Lung (tissue), 12 donors: ENCODE results near the gene ETV2. TPM values are rescaled to one million over a fixed set of nuclear protein-coding genes. Genes with fewer than 3 reads are reported as not detected.

Source experiments
- ATAC-seq: fragments of 200-7000 bp; cut with Tn5 transposase; one replicate; pipeline ENCODE4 v1.9.1; 2020; ENCODE audit warnings: moderate number of reproducible peaks; ENCODE audit not compliant: insufficient read depth, low FRiP score
- DNase-seq, 3 donors: peaks; one replicate each; pipeline ENCODE4 v3.0.0-alpha.2; 2013 to 2017
- H3K27ac ChIP-seq, 2 donors: one replicate each; pipeline ENCODE4 v1.5.1; 2013; ENCODE audit warnings: mild to moderate bottlenecking in 2 of 2, moderate library complexity in 2 of 2, control low read depth in 1 of 2, inconsistent platforms in 1 of 2, low read depth in 1 of 2, low read length in 1 of 2
- H3K27me3 ChIP-seq, 3 donors: one replicate each; pipeline ENCODE4 v1.5.1; 2013; ENCODE audit warnings: low read length in 2 of 3; ENCODE audit not compliant: control insufficient read depth in 3 of 3, insufficient read depth in 3 of 3
- H3K36me3 ChIP-seq, 4 donors: one replicate each; pipeline ENCODE4 v1.5.1; 2013; ENCODE audit warnings: low read length in 4 of 4, mild to moderate bottlenecking in 1 of 4, moderate library complexity in 1 of 4; ENCODE audit not compliant: control insufficient read depth in 4 of 4, insufficient read depth in 4 of 4
- H3K4me1 ChIP-seq, 5 donors: one replicate each; pipeline ENCODE4 v1.5.1; 2013; ENCODE audit warnings: low read length in 5 of 5, mild to moderate bottlenecking in 2 of 5, moderate library complexity in 1 of 5; ENCODE audit not compliant: control insufficient read depth in 5 of 5, insufficient read depth in 5 of 5
- H3K4me3 ChIP-seq: one replicate; pipeline ENCODE4 v1.5.1; 2013; ENCODE audit warnings: mild to moderate bottlenecking, control low read depth, moderate library complexity
- H3K9ac ChIP-seq, 2 donors: one replicate each; pipeline ENCODE4 v1.5.1; 2013; ENCODE audit warnings: low read length in 2 of 2, control low read depth in 1 of 2; ENCODE audit not compliant: insufficient read depth in 1 of 2
- H3K9me3 ChIP-seq, 4 donors: one replicate each; pipeline ENCODE4 v1.5.1; 2013; ENCODE audit warnings: low read length in 3 of 4, mild to moderate bottlenecking in 1 of 4, moderate library complexity in 1 of 4; ENCODE audit not compliant: control insufficient read depth in 4 of 4, insufficient read depth in 3 of 4
- CTCF ChIP-seq: IDR thresholded peaks from 2 replicates; pipeline ENCODE4 v1.5.1; 2012; ENCODE audit warnings: mild to moderate bottlenecking; ENCODE audit errors: control extremely low read depth, extremely low read depth
- WGBS, 2 donors: extraction: QIAGEN DNeasy Blood & Tissue Kit; methylation state at CpG; one replicate each; pipeline ENCODE4 v1.1.7; 2013; 5-methylcytosine and 5-hydroxymethylcytosine counted together
- polyA plus RNA-seq, 2 donors: library from polyadenylated mRNA; stranded (reverse); fragments of 200-250 nt; gene quantifications; one replicate each; pipeline ENCODE4 v1.2.1, GENCODE V29; 2013
- total RNA-seq, 2 donors: library from RNA; depleted of rRNA in 1 of 2; stranded (reverse); fragments of >200 nt in 1 of 2; gene quantifications; one replicate each; pipeline ENCODE4 v1.2.1, GENCODE V29; 2014 to 2021
- donor health status: control.
- donor health status: control.
- donor health status: Bipolar disorder and iron deficiency.
- donor health status: healthy.
- donor health status: DM: yes; HTN: yes; CAD: no.

The ETV2 gene
- total and polyA plus RNA-seq, 4 donors: 0.31 to 2.5 (median 1.1) TPM

GRCh38 chr19:35670686-35671085, 29.1 kb downstream of the ETV2 start:
- Histone ChIP-seq H3K27me3 (peaks cover 0 to 24% (median 8%) of the 10 kb centered on the region in 3 donors), H3K9me3 (no peaks in the 10 kb centered on the region), H3K4me1 (peaks cover 0 to 4% (median 0%) of the 10 kb centered on the region in 5 donors), H3K27ac (no peak overlapping the region), H3K36me3 (peaks cover 0 to under 1% (median 0%) of the 10 kb centered on the region in 4 donors), H3K4me3 (no peak overlapping the region), H3K9ac (no peak overlapping the region)
- DNase-seq (no peak), ATAC-seq (no peak)
- TF ChIP-seq CTCF: no peak
- WGBS, 2 donors: 70 to 77% methylated on average over 1 of the region's 1 CpG

GRCh38 chr19:35671818-35672217, 30.3 kb downstream of the ETV2 start:
- Histone ChIP-seq H3K9ac (no peak overlapping the region), H3K4me1 (peaks cover 0 to 4% (median 0%) of the 10 kb centered on the region in 5 donors), H3K27me3 (peaks cover 0 to 24% (median 8%) of the 10 kb centered on the region in 3 donors), H3K4me3 (no peak overlapping the region), H3K36me3 (no peaks in the 10 kb centered on the region), H3K27ac (no peak overlapping the region), H3K9me3 (no peaks in the 10 kb centered on the region)
- no peak for DNase-seq
- TF ChIP-seq CTCF: no peak
- 38 to 45% methylated on average over 3 of the region's 3 CpGs for WGBS, 2 donors
- ATAC-seq: no peak

- WGBS, 2 donors: 5 to 6% methylated on average over 37 to 39 of the region's 39 CpGs
- Histone ChIP-seq H3K27ac (no peak overlapping the region), H3K36me3 (no peaks in the 10 kb centered on the region), H3K4me1 (peaks cover 0 to 4% (median 0%) of the 10 kb centered on the region in 5 donors), H3K4me3 (peak overlapping the region; percentile 3), H3K9me3 (no peaks in the 10 kb centered on the region), H3K27me3 (peaks cover 0 to 24% (median 8%) of the 10 kb centered on the region in 3 donors), H3K9ac (no peak overlapping the region)
- no peak for TF ChIP-seq CTCF
- DNase-seq: no peak
- ATAC-seq: peak; percentile 58
These were observed 31.7 kb downstream of the ETV2 start for GRCh38 chr19:35673121-35673804.
